Dendritic cell treated with granulocyte-macrophage colony-stimulating factor and Interleukin-4, amounts not matched to agents 40 ng/mL and 50 ng/mL, for 4 days (primary cell): ENCODE measurements around the gene CXCR5.
A peak's percentile ranks its signal among the peaks of the same experiment; 100 is the strongest.
"Not testable (repeated sequence)": the region's sequence is repeated elsewhere in the genome, so short reads cannot be mapped to it uniquely, and the experiment has no call there.

ENCODE experiments used
- H3K27ac Mint-ChIP-seq: one replicate; pipeline ENCODE4 v1.8.0; 2022; ENCODE audit warnings: mild to moderate bottlenecking, mixed read lengths
- H3K27me3 Mint-ChIP-seq: one replicate; pipeline ENCODE4 v1.8.0; 2022; ENCODE audit warnings: mild to moderate bottlenecking, mixed read lengths
- H3K36me3 Mint-ChIP-seq: one replicate; pipeline ENCODE4 v1.8.0; 2022; ENCODE audit warnings: low read depth, mixed read lengths
- H3K4me1 Mint-ChIP-seq: one replicate; pipeline ENCODE4 v1.8.0; 2022; ENCODE audit warnings: low read depth, mixed read lengths
- H3K4me3 Mint-ChIP-seq: one replicate; pipeline ENCODE4 v1.8.0; 2022; ENCODE audit warnings: mild to moderate bottlenecking, moderate library complexity, mixed read lengths
- H3K9me3 Mint-ChIP-seq: one replicate; pipeline ENCODE4 v1.8.0; 2022; ENCODE audit warnings: mixed read lengths
- intact Hi-C: fragments of 100-400 bp; cut with micrococcal nuclease; formaldehyde crosslinking; loops from one replicate; pipeline ENCODE4 v1.15.0; 2022

Gene CXCR5, protein sequence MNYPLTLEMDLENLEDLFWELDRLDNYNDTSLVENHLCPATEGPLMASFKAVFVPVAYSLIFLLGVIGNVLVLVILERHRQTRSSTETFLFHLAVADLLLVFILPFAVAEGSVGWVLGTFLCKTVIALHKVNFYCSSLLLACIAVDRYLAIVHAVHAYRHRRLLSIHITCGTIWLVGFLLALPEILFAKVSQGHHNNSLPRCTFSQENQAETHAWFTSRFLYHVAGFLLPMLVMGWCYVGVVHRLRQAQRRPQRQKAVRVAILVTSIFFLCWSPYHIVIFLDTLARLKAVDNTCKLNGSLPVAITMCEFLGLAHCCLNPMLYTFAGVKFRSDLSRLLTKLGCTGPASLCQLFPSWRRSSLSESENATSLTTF

GRCh38 chr11:118883368-118884071, at the start of gene CXCR5:
Gene CXCR5 (plus strand): TSS chr11:118883892. CDS start chr11:118883942, 50 bp downstream.
- no peaks in the 10 kb centered on the region for H3K9me3 Mint-ChIP-seq
- H3K4me1 Mint-ChIP-seq = peaks cover 46% of the 10 kb centered on the region
- H3K36me3 Mint-ChIP-seq = no peaks in the 10 kb centered on the region
- intact Hi-C loops = no loop called here
- H3K4me3 Mint-ChIP-seq = no peak within 1 kb of the TSS
- H3K27me3 Mint-ChIP-seq = peaks cover 35% of the 10 kb centered on the region
- no peak within 1 kb of the TSS for H3K27ac Mint-ChIP-seq

DNA sequence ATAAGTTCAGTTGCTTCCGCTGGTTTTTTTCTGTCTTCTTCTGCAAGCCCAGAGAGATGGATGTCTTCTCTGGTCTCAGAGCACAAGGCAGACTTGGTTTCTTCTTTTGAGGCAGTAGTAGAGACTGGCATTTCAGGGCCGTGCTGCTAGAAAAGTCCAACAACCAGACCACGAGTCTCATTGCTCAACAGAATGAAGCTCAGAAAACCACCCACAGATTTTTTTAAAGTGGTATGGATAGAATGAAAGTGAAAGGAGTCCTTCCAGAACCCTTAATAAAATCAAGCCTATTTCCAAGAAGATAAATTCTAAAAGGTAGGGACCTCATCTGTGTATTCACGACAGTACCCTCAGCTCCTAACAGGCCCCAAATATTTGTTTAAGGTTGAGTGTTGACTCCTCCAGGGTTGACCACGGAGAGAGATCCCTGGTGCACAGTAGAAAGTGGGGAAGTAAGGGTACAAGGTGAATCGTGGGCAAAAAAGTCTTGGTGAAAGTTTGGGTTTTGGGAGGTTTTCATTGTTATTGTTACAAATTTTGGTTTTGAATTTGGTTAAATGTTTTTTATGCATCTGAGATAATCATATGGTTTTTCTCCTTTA, 49.2 kb upstream of the CXCR5 start:
- Mint-ChIP-seq H3K4me3 (no peak overlapping the region), H3K36me3 (no peaks in the 10 kb centered on the region), H3K4me1 (peaks cover 28% of the 10 kb centered on the region), H3K27me3 (no peaks in the 10 kb centered on the region), H3K27ac (no peak overlapping the region), H3K9me3 (no peaks in the 10 kb centered on the region)
- intact Hi-C loops = no loop called here

- no peak overlapping the region for H3K27ac Mint-ChIP-seq
- peaks cover 5% of the 10 kb centered on the region for H3K27me3 Mint-ChIP-seq
- no peaks in the 10 kb centered on the region for H3K36me3 Mint-ChIP-seq
- peaks cover 34% of the 10 kb centered on the region for H3K4me1 Mint-ChIP-seq
- no peak overlapping the region for H3K4me3 Mint-ChIP-seq
- intact Hi-C loops = no loop called here
- no peaks in the 10 kb centered on the region for H3K9me3 Mint-ChIP-seq
Observed at GRCh38 chr11:118837868-118838267, 45.8 kb upstream of the CXCR5 start.

GRCh38 chr11:118838905-118839553, 44.7 kb upstream of the CXCR5 start:
- H3K9me3 Mint-ChIP-seq = no peaks in the 10 kb centered on the region
- H3K4me3 Mint-ChIP-seq = no peak overlapping the region
- peaks cover 28% of the 10 kb centered on the region for H3K4me1 Mint-ChIP-seq
- H3K27ac Mint-ChIP-seq = peak overlapping the region; percentile 7
- H3K36me3 Mint-ChIP-seq = no peaks in the 10 kb centered on the region
- H3K27me3 Mint-ChIP-seq = peaks cover 6% of the 10 kb centered on the region
- intact Hi-C loops = no loop called here

GRCh38 chr11:118841469-118842242, 42.0 kb upstream of the CXCR5 start:
- Mint-ChIP-seq H3K27ac (no peak overlapping the region), H3K27me3 (peaks cover 8% of the 10 kb centered on the region), H3K9me3 (no peaks in the 10 kb centered on the region), H3K4me1 (peaks cover 24% of the 10 kb centered on the region), H3K4me3 (no peak overlapping the region), H3K36me3 (no peaks in the 10 kb centered on the region)
- intact Hi-C loops = no loop called here

DNA sequence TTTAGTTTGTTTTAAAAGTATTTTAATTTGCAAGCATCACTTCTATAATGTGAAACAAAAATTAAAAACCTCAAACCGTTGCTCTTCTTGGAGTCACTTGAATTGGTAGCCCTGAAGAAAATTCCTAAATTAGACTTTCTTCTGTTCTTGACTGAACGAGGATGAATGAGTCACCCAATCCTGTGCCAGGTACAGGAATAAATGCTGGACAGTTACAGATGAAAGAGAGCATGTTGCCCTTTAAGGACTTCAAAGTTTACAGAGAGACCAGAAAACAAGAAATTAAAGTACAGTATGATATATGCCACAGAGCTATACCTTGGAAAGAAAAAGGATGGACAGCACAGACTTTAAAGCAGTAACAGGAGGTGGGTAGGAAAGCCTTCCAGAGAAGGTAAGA, 41.3 kb upstream of the CXCR5 start:
- no peak overlapping the region for H3K4me3 Mint-ChIP-seq
- peaks cover 24% of the 10 kb centered on the region for H3K4me1 Mint-ChIP-seq
- no peaks in the 10 kb centered on the region for H3K36me3 Mint-ChIP-seq
- no peak overlapping the region for H3K27ac Mint-ChIP-seq
- intact Hi-C loops = no loop called here
- H3K27me3 Mint-ChIP-seq = peaks cover 9% of the 10 kb centered on the region
- no peaks in the 10 kb centered on the region for H3K9me3 Mint-ChIP-seq

GRCh38 chr11:118842843-118843242, 40.8 kb upstream of the CXCR5 start:
- H3K27ac Mint-ChIP-seq, H3K9me3 Mint-ChIP-seq, intact Hi-C loops, H3K27me3 Mint-ChIP-seq, H3K36me3 Mint-ChIP-seq, H3K4me3 Mint-ChIP-seq: not testable (repeated sequence)
- peaks cover 21% of the 10 kb centered on the region for H3K4me1 Mint-ChIP-seq

- no peak overlapping the region for H3K4me3 Mint-ChIP-seq
- peaks cover 9% of the 10 kb centered on the region for H3K27me3 Mint-ChIP-seq
- H3K36me3 Mint-ChIP-seq = no peaks in the 10 kb centered on the region
- intact Hi-C loops = no loop called here
- H3K9me3 Mint-ChIP-seq = no peaks in the 10 kb centered on the region
- peaks cover 20% of the 10 kb centered on the region for H3K4me1 Mint-ChIP-seq
- no peak overlapping the region for H3K27ac Mint-ChIP-seq
Observed at GRCh38 chr11:118843565-118843964, 40.1 kb upstream of the CXCR5 start.

- peaks cover 16% of the 10 kb centered on the region for H3K4me1 Mint-ChIP-seq
- intact Hi-C loops = no loop called here
- no peak overlapping the region for H3K4me3 Mint-ChIP-seq
- H3K27ac Mint-ChIP-seq = no peak overlapping the region
- peaks cover 11% of the 10 kb centered on the region for H3K27me3 Mint-ChIP-seq
- no peaks in the 10 kb centered on the region for H3K36me3 Mint-ChIP-seq
- no peaks in the 10 kb centered on the region for H3K9me3 Mint-ChIP-seq
Observed at GRCh38 chr11:118845369-118845768, 38.3 kb upstream of the CXCR5 start.

DNA sequence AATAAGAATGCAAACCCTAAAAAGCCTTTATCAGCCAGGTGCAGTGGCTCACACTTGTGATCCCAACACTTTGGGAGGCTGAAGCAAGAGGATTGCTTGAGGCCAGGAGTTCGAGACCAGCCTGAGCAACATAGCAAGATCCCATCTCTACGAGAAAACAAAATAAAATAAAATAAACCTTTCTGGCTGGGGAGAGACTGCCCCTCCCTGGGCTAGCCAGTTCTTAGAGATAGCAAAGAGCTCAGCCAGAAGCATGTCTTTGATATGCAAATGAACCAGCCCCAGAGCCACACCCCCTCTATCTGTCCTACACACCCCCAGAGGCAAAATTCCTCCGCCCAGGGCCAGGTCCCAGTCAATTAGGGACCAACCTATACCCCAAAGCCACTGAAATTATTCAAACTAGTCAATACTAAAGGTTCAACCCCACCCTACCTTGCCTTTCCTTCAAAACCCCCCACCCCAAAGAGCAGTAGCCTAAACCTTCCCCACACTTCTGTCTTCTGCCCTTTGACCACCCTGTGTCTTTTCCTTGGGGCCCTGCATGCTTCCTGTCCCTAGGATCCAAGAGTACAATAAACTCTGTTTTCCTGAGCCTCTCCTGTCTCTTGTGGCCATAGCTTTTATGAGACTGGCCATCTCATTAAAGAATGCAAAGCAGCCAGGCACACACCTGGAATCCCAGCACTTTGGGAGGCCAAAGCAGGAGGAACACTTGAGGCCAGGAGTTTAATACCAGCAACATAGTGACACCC, 37.3 kb upstream of the CXCR5 start:
- peaks cover 12% of the 10 kb centered on the region for H3K4me1 Mint-ChIP-seq
- intact Hi-C loops = no loop called here
- H3K4me3 Mint-ChIP-seq = no peak overlapping the region
- peaks cover 7% of the 10 kb centered on the region for H3K27me3 Mint-ChIP-seq
- no peaks in the 10 kb centered on the region for H3K36me3 Mint-ChIP-seq
- no peak overlapping the region for H3K27ac Mint-ChIP-seq
- no peaks in the 10 kb centered on the region for H3K9me3 Mint-ChIP-seq

- Mint-ChIP-seq H3K4me3 (no peak overlapping the region), H3K27me3 (peaks cover 4% of the 10 kb centered on the region), H3K36me3 (no peaks in the 10 kb centered on the region), H3K4me1 (peaks cover 16% of the 10 kb centered on the region), H3K27ac (no peak overlapping the region), H3K9me3 (no peaks in the 10 kb centered on the region)
- intact Hi-C loops = no loop called here
Observed at GRCh38 chr11:118849825-118850224, 33.9 kb upstream of the CXCR5 start.

- intact Hi-C loops = no loop called here
- Mint-ChIP-seq H3K27ac (no peak overlapping the region), H3K9me3 (no peaks in the 10 kb centered on the region), H3K36me3 (no peaks in the 10 kb centered on the region), H3K27me3 (peaks cover 4% of the 10 kb centered on the region), H3K4me3 (no peak overlapping the region), H3K4me1 (peaks cover 18% of the 10 kb centered on the region)
Observed at GRCh38 chr11:118851970-118852369, 31.7 kb upstream of the CXCR5 start.

- Mint-ChIP-seq H3K27ac (no peak overlapping the region), H3K4me3 (no peak overlapping the region), H3K27me3 (peaks cover 2% of the 10 kb centered on the region), H3K36me3 (no peaks in the 10 kb centered on the region), H3K4me1 (peaks cover 14% of the 10 kb centered on the region), H3K9me3 (no peaks in the 10 kb centered on the region)
- intact Hi-C loops = no loop called here
Observed at GRCh38 chr11:118853678-118854077, 30.0 kb upstream of the CXCR5 start.
